ENCODE results near the gene SOAT2. TPM values are rescaled to one million over a fixed set of nuclear protein-coding genes. Genes with fewer than 3 reads are reported as not detected.
A peak's percentile ranks its signal among the peaks of the same experiment; 100 is the strongest.
"Not testable (repeated sequence)": the region's sequence is repeated elsewhere in the genome, so short reads cannot be mapped to it uniquely, and the experiment has no call there.

SOAT2 gene
- total and polyA plus RNA-seq, 7 experiments from 2014 or later: 0.31 to 0.69 (median 0.46) TPM; not detected in 2

DNA sequence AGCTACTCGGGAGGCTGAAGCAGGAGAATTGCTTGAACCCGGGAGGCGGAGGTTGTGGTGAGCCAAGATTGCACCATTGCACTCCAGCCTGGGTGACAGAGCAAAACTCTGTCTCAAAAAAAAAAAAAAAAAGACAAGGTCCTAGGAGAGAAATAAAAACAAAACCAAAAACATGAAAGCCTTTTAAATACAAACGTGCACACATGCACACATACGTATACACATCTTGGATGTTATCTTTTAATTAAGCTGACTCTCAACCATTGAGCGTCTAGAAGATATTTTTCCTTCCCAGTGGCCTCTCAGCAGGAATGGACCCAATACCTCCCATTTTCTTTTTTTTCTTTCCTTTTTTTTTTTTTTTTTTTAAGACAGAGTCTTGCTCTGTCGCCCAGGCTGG lies 9.1 kb downstream of the SOAT2 start:
- intact Hi-C loops (cut with micrococcal nuclease); ATAC-seq; H3K9me3 Mint-ChIP-seq; H3K36me3 ChIP-seq (ENCODE audit: control insufficient read depth in 2 of 3, insufficient read depth in 3 of 3, low read length in 3 of 3); H3K36me3 Mint-ChIP-seq; H3K4me1 Mint-ChIP-seq; H3K27me3 Mint-ChIP-seq; H3K27ac Mint-ChIP-seq; DNase-seq; H3K4me1 ChIP-seq (ENCODE audit: control insufficient read depth in 2 of 2, insufficient read depth in 2 of 2, low read length in 2 of 2); H3K27me3 ChIP-seq (ENCODE audit: control insufficient read depth in 2 of 2, insufficient read depth in 2 of 2, low read length in 2 of 2); H3K4me3 Mint-ChIP-seq; H3K27ac ChIP-seq (ENCODE audit: low read depth, low read length); POLR2A ChIA-PET; H3K9me3 ChIP-seq (ENCODE audit: control insufficient read depth in 2 of 3, low read length in 3 of 3); CTCF ChIA-PET; H3K4me3 ChIP-seq (ENCODE audit: low read length): not testable (repeated sequence)

DNA sequence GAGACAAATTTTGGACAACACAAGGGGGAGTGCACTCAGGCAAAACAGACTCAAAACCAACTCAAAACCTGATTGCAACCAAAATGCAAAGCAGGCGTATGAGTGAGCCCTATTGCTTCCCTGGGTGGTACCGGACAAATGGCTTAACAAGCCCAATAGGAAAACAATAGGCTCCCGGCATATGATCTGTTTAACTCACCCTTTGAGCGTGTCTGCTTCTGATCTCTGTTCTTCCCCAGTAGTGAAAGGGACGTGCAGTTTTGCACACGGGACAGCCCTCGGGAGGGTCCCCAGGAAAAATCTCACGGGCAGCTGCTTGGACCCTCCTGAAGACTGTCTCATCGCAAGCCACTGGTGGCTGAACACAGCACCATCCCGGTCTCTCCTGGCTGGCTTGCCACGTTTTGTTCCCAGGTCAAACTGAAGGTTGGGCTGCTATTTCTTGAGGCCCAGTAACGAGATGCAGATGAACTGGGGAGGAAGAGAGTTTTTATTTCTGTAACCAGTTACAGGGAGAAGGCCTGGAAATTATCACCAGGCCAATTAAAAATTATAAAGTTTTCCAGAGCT lies 9.9 kb downstream of the SOAT2 start:
- intact Hi-C loops (cut with micrococcal nuclease): no loop called here
- Histone ChIP-seq H3K27me3 (ENCODE audit: control insufficient read depth in 2 of 2, insufficient read depth in 2 of 2, low read length in 2 of 2) (no peaks in the 10 kb centered on the region), H3K27ac (ENCODE audit: low read depth, low read length) (no peak overlapping the region), H3K9me3 (ENCODE audit: control insufficient read depth in 2 of 3, low read length in 3 of 3) (no peaks in the 10 kb centered on the region), H3K36me3 (ENCODE audit: control insufficient read depth in 2 of 3, insufficient read depth in 3 of 3, low read length in 3 of 3) (no peaks in the 10 kb centered on the region), H3K4me1 (ENCODE audit: control insufficient read depth in 2 of 2, insufficient read depth in 2 of 2, low read length in 2 of 2) (no peaks in the 10 kb centered on the region), H3K4me3 (ENCODE audit: low read length) (no peak overlapping the region)
- no peaks in the 10 kb centered on the region for H3K4me1 Mint-ChIP-seq
- ChIA-PET CTCF (interaction anchor here (0.6 kb wide), 1 partner anchor 1090 kb away, joined by 3 read pairs; no protein-coding TSS in a partner anchor), POLR2A (no interaction called here)
- no peak overlapping the region for H3K4me3 Mint-ChIP-seq
- ATAC-seq: no peak
- DNase-seq: no peak
- H3K27ac Mint-ChIP-seq: no peak overlapping the region
- no peaks in the 10 kb centered on the region for H3K9me3 Mint-ChIP-seq
- H3K36me3 Mint-ChIP-seq: no peaks in the 10 kb centered on the region
- peaks cover 0 to 5% (median 0%) of the 10 kb centered on the region in 5 donors for H3K27me3 Mint-ChIP-seq

DNA sequence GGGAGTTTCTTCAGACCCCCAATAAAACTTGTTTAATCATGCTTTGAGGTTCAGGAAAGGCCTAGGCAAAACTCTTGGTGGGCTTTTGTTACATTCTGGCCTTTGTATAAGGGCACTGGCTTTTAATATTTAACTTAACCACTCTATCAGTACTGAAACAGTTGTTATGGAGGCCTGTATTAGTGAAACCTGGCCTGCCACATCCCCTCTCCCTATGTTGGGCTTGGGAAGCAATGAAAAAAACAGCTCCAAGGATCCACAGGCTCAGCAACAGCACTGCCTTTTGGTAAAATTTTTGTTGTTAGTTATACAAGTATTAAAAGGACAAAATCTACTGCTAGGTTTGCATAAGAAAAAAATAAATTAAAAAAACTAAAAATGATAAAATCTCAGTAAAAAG lies 10.7 kb downstream of the SOAT2 start:
- no peaks in the 10 kb centered on the region for H3K4me1 Mint-ChIP-seq
- intact Hi-C loops (cut with micrococcal nuclease): no loop called here
- H3K36me3 ChIP-seq (ENCODE audit: control insufficient read depth in 2 of 3, insufficient read depth in 3 of 3, low read length in 3 of 3): no peaks in the 10 kb centered on the region
- H3K27me3 ChIP-seq (ENCODE audit: control insufficient read depth in 2 of 2, insufficient read depth in 2 of 2, low read length in 2 of 2): no peaks in the 10 kb centered on the region
- H3K27me3 Mint-ChIP-seq: peaks cover 0 to 5% (median 0%) of the 10 kb centered on the region in 5 donors
- no peaks in the 10 kb centered on the region for H3K9me3 ChIP-seq (ENCODE audit: control insufficient read depth in 2 of 3, low read length in 3 of 3)
- no peak overlapping the region for H3K27ac Mint-ChIP-seq
- H3K4me1 ChIP-seq (ENCODE audit: control insufficient read depth in 2 of 2, insufficient read depth in 2 of 2, low read length in 2 of 2): no peaks in the 10 kb centered on the region
- H3K4me3 ChIP-seq (ENCODE audit: low read length): no peak overlapping the region
- H3K4me3 Mint-ChIP-seq: no peak overlapping the region
- H3K27ac ChIP-seq (ENCODE audit: low read depth, low read length): no peak overlapping the region
- CTCF ChIA-PET: interaction anchor here (0.6 kb wide), 1 partner anchor 1091 kb away, joined by 3 read pairs; no protein-coding TSS in a partner anchor
- no peaks in the 10 kb centered on the region for H3K9me3 Mint-ChIP-seq
- H3K36me3 Mint-ChIP-seq: no peaks in the 10 kb centered on the region
- POLR2A ChIA-PET: no interaction called here
- ATAC-seq (no peak), DNase-seq (no peak)

DNA sequence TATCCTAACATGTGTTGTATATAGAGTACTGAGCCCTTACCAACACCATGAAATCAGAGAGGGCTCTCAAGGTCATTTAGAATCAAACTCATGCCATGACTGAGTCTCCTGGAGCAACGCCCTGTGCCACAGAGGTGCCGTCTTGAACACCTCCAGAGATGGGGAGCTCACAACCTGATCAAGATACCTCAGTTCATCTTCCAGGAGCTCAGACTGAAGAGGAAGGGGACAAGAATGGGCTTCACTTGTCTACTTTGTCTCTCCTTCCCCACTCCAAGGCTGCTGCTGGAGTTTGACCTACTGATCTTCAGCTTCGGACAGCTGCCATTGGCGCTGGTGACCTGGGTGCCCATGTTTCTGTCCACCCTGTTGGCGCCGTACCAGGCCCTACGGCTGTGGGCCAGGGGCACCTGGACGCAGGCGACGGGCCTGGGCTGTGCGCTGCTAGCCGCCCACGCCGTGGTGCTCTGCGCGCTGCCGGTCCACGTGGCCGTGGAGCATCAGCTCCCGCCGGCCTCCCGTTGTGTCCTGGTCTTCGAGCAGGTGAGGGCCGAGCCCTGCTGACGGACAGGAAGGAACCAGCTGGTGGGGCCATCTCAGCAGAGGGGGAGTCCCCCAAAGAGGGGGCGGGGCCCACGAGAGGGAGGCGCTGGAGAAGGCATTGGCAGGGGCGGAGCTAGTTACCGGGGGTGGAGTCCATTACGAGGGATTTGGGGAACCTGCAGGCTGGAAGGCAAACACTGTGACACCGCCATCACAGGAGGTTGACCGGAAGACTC lies 12.0 kb downstream of the SOAT2 start:
- Histone ChIP-seq H3K36me3 (ENCODE audit: control insufficient read depth in 2 of 3, insufficient read depth in 3 of 3, low read length in 3 of 3) (no peaks in the 10 kb centered on the region), H3K4me1 (ENCODE audit: control insufficient read depth in 2 of 2, insufficient read depth in 2 of 2, low read length in 2 of 2) (no peaks in the 10 kb centered on the region), H3K4me3 (ENCODE audit: low read length) (no peak overlapping the region), H3K27ac (ENCODE audit: low read depth, low read length) (no peak overlapping the region), H3K27me3 (ENCODE audit: control insufficient read depth in 2 of 2, insufficient read depth in 2 of 2, low read length in 2 of 2) (no peaks in the 10 kb centered on the region), H3K9me3 (ENCODE audit: control insufficient read depth in 2 of 3, low read length in 3 of 3) (no peaks in the 10 kb centered on the region)
- H3K9me3 Mint-ChIP-seq: no peaks in the 10 kb centered on the region
- ChIA-PET CTCF (no interaction called here), POLR2A (interaction anchor here (0.5 kb wide), 2 partner anchors 17 to 438 kb away, joined by 3 to 4 read pairs; no protein-coding TSS in a partner anchor)
- no peak overlapping the region for H3K4me3 Mint-ChIP-seq
- intact Hi-C loops (cut with micrococcal nuclease): no loop called here
- DNase-seq (no peak), ATAC-seq (no peak)
- no peaks in the 10 kb centered on the region for H3K36me3 Mint-ChIP-seq
- H3K27me3 Mint-ChIP-seq: peaks cover 0 to 3% (median 0%) of the 10 kb centered on the region in 5 donors
- H3K4me1 Mint-ChIP-seq: no peaks in the 10 kb centered on the region
- H3K27ac Mint-ChIP-seq: no peak overlapping the region

DNA sequence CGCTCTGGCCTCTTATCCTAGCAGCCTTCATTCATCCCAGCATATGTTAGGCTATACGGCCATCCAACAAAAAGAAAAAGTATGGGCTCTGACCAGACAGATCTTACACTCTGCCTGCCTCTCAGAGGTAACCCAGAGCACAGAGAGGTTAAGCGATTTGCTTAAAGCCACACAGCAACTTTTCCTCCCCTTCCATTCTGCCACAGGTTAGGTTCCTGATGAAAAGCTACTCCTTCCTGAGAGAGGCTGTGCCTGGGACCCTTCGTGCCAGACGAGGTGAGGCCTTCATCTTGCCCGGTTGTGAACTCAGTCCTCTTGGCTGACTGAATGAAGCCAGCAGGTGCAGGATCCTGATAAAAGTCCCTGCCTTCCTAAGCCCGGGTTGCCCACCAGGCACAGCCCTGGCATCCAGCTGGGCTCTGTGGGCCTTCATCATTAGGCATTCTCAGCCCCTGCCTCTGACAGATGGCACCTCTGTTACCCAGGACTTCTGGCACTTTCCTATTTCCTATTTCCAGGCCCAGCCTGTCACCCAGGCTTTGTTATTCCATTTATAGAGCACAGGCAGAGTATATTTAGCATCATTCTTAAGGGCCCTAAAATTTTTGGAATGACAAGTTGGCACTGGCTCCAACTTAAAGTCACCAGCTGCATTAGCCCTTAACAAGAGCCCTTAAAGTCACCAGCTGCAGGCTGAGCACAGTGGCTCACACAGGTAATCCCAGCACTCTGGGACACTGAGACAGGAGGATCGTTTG lies 12.8 kb downstream of the SOAT2 start:
- H3K36me3 ChIP-seq (ENCODE audit: control insufficient read depth in 2 of 3, insufficient read depth in 3 of 3, low read length in 3 of 3): no peaks in the 10 kb centered on the region
- intact Hi-C loops (cut with micrococcal nuclease): no loop called here
- H3K4me3 ChIP-seq (ENCODE audit: low read length): no peak overlapping the region
- H3K27me3 ChIP-seq (ENCODE audit: control insufficient read depth in 2 of 2, insufficient read depth in 2 of 2, low read length in 2 of 2): no peaks in the 10 kb centered on the region
- no peak overlapping the region for H3K27ac Mint-ChIP-seq
- no peaks in the 10 kb centered on the region for H3K9me3 ChIP-seq (ENCODE audit: control insufficient read depth in 2 of 3, low read length in 3 of 3)
- peaks cover 0 to 3% (median 0%) of the 10 kb centered on the region in 5 donors for H3K27me3 Mint-ChIP-seq
- H3K36me3 Mint-ChIP-seq: no peaks in the 10 kb centered on the region
- no peak for ATAC-seq
- H3K27ac ChIP-seq (ENCODE audit: low read depth, low read length): no peak overlapping the region
- H3K4me3 Mint-ChIP-seq: no peak overlapping the region
- H3K4me1 ChIP-seq (ENCODE audit: control insufficient read depth in 2 of 2, insufficient read depth in 2 of 2, low read length in 2 of 2): no peaks in the 10 kb centered on the region
- no peak for DNase-seq
- H3K9me3 Mint-ChIP-seq: no peaks in the 10 kb centered on the region
- ChIA-PET CTCF (no interaction called here), POLR2A (interaction anchor here (0.5 kb wide), 1 partner anchor 437 kb away, joined by 4 read pairs; no protein-coding TSS in a partner anchor)
- no peaks in the 10 kb centered on the region for H3K4me1 Mint-ChIP-seq

DNA sequence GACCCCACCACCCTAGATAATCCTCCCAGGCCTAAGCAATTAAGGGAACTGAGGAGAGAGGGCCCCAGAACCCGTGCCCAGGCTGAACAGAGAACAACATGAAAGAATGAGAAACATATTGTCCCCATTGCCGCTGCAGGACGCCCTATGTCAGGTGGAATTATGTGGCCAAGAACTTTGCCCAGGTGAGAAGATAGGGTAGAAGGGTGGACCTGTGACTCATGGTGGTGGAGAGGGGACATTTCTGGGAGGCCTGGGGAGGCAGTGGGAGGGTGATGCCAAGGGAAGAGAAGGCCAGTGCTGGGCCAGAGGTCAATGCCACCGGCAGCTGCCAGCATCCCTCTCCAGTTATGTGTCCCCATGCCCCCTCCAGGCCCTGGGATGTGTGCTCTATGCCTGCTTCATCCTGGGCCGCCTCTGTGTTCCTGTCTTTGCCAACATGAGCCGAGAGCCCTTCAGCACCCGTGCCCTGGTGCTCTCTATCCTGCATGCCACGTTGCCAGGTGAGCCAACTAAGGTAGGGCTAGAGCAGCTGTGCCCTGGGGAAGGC lies 15.5 kb downstream of the SOAT2 start:
- ATAC-seq (no peak), DNase-seq (no peak)
- Histone ChIP-seq H3K4me3 (ENCODE audit: low read length) (no peak overlapping the region), H3K9me3 (ENCODE audit: control insufficient read depth in 2 of 3, low read length in 3 of 3) (no peaks in the 10 kb centered on the region), H3K27me3 (ENCODE audit: control insufficient read depth in 2 of 2, insufficient read depth in 2 of 2, low read length in 2 of 2) (no peaks in the 10 kb centered on the region), H3K36me3 (ENCODE audit: control insufficient read depth in 2 of 3, insufficient read depth in 3 of 3, low read length in 3 of 3) (no peaks in the 10 kb centered on the region), H3K27ac (ENCODE audit: low read depth, low read length) (no peak overlapping the region), H3K4me1 (ENCODE audit: control insufficient read depth in 2 of 2, insufficient read depth in 2 of 2, low read length in 2 of 2) (no peaks in the 10 kb centered on the region)
- Mint-ChIP-seq H3K4me1 (no peaks in the 10 kb centered on the region), H3K4me3 (no peak overlapping the region), H3K27ac (peak overlapping the region in 1 of 9 donors; percentile 43), H3K9me3 (no peaks in the 10 kb centered on the region), H3K36me3 (no peaks in the 10 kb centered on the region), H3K27me3 (no peaks in the 10 kb centered on the region)
- ChIA-PET CTCF (interaction anchor here (0.7 kb wide), 1 partner anchor 226 kb away, joined by 3 read pairs; no protein-coding TSS in a partner anchor), POLR2A (no interaction called here)
- intact Hi-C loops (cut with micrococcal nuclease): no loop called here

All from naive thymus-derived CD4-positive, alpha-beta T cell (primary cell).